SK-N-SH (cell line): Measurements from ENCODE around the gene DRD2. TPM values are rescaled to one million over a fixed set of nuclear protein-coding genes. Genes with fewer than 3 reads are reported as not detected.

Experiments used
- CTCF ChIA-PET: fragments of 300-600, 350-600 bp; formaldehyde crosslinking; extraction: SDS; loops from one replicate; lab custom pipeline; 2021; lab: Yijun Ruan, JAX
- POLR2A ChIA-PET: fragments of 350-600 bp; sonication (Branson Sonifier 250); formaldehyde crosslinking; extraction: SDS; loops from one replicate; lab custom pipeline; 2020; ENCODE audit warnings: antibody characterized with exemption, inconsistent platforms; lab: Yijun Ruan, JAX
- DNase-seq: peaks from one replicate; pipeline ENCODE4 v3.0.0; 2012
- H2AFZ ChIP-seq: fragments of 200-600 bp; sonication (generic); 2 replicates; pipeline ENCODE4 v1.8.1; 2016; ENCODE audit warnings: antibody characterized with exemption, mild to moderate bottlenecking, low read depth
- H3F3A ChIP-seq: fragments of 200-600 bp; sonication (generic); replicated peaks from 2 replicates; pipeline ENCODE3; 2016; ENCODE audit warnings: antibody characterized with exemption, mild to moderate bottlenecking; ENCODE audit not compliant: insufficient read depth
- H3K27ac ChIP-seq, 2 experiments: fragments of 200-500 bp in 1 of 2; fragments of 200-600 bp in 1 of 2; sonication (Bioruptor generic) in 1 of 2; sonication (generic), shearing (Covaris generic) in 1 of 2; 2 replicates each; pipeline versions ENCODE4 v1.5.1 to v1.6.1; 2014 to 2016; ENCODE audit warnings: low read depth in 2 of 2, inconsistent platforms in 1 of 2, low read length in 1 of 2, mild to moderate bottlenecking in 1 of 2, mixed read lengths in 1 of 2
- H3K27me3 ChIP-seq: fragments of 200-600 bp; sonication (generic), shearing (Covaris generic); 2 replicates; pipeline ENCODE4 v1.6.1; 2016; ENCODE audit warnings: mixed run types; ENCODE audit not compliant: insufficient read depth
- H3K36me3 ChIP-seq, 2 experiments: fragments of 200-500 bp in 1 of 2; fragments of 200-600 bp in 1 of 2; sonication (Bioruptor generic) in 1 of 2; sonication (generic) in 1 of 2; replicated peaks in 1 of 2; 2 replicates each; pipeline versions ENCODE3 to v1.5.1; 2014 to 2016; ENCODE audit warnings: low read length in 1 of 2, mild to moderate bottlenecking in 1 of 2; ENCODE audit not compliant: insufficient read depth in 2 of 2, control insufficient read depth in 1 of 2
- H3K4me1 ChIP-seq, 2 experiments: fragments of 200-500 bp in 1 of 2; fragments of 200-600 bp in 1 of 2; sonication (Bioruptor generic) in 1 of 2; sonication (generic), shearing (Covaris generic) in 1 of 2; 2 replicates each; pipeline versions ENCODE4 v1.5.1 to v1.6.1; 2014 to 2016; ENCODE audit warnings: low read depth in 1 of 2, low read length in 1 of 2, mixed run types in 1 of 2; ENCODE audit not compliant: insufficient read depth in 2 of 2, control insufficient read depth in 1 of 2
- H3K4me2 ChIP-seq: fragments of 200-600 bp; sonication (generic), shearing (Covaris generic); 2 replicates; pipeline ENCODE4 v1.6.1; 2017; ENCODE audit warnings: mixed run types
- H3K4me3 ChIP-seq, 2 experiments: fragments of 200-500 bp in 1 of 2; fragments of 200-600 bp in 1 of 2; sonication (Bioruptor generic) in 1 of 2; sonication (generic), shearing (Covaris generic) in 1 of 2; 2 replicates each; pipeline versions ENCODE4 v1.5.1 to v1.8.1; 2014 to 2016; ENCODE audit warnings: low read depth in 2 of 2, inconsistent platforms in 1 of 2, low read length in 1 of 2, mild to moderate bottlenecking in 1 of 2, mixed read lengths in 1 of 2, moderate library complexity in 1 of 2
- H3K79me2 ChIP-seq: fragments of 200-600 bp; sonication (generic); 2 replicates; pipeline ENCODE4 v1.8.1; 2017; ENCODE audit warnings: mild to moderate bottlenecking; ENCODE audit not compliant: insufficient read depth
- H3K9ac ChIP-seq: fragments of 200-600 bp; sonication (generic); 2 replicates; pipeline ENCODE4 v1.6.1; 2017; ENCODE audit warnings: mixed run types
- H3K9me2 ChIP-seq: fragments of 200-600 bp; sonication (generic); 2 replicates; pipeline ENCODE4 v1.6.1; 2017; ENCODE audit warnings: mixed run types
- H3K9me3 ChIP-seq: fragments of 200-600 bp; sonication (generic); 2 replicates; pipeline ENCODE4 v1.6.1; 2017; ENCODE audit warnings: mixed run types, mild to moderate bottlenecking, moderate library complexity
- H4K20me1 ChIP-seq: fragments of 200-600 bp; sonication (generic); 2 replicates; pipeline ENCODE4 v1.6.1; 2017; ENCODE audit warnings: mild to moderate bottlenecking, mixed run types; ENCODE audit not compliant: insufficient read depth
- CHD2 ChIP-seq: fragments of 150-350 bp; IDR thresholded peaks from 2 replicates; pipeline ENCODE4 v1.6.1; 2018; ENCODE audit warnings: low read length; ENCODE audit not compliant: partially characterized antibody
- EP300 ChIP-seq, 2 experiments: IDR thresholded peaks; 2 replicates each; pipeline versions ENCODE4 v1.4.0 to v1.6.1; 2012; ENCODE audit warnings: borderline replicate concordance in 1 of 2, low read depth in 1 of 2, low read length in 1 of 2
- EZH2phosphoT487 ChIP-seq: fragments of 200-600 bp; sonication (generic); IDR thresholded peaks from 2 replicates; pipeline ENCODE4 v1.6.1; 2017; ENCODE audit warnings: low read depth, mixed run types, mild to moderate bottlenecking, antibody characterized with exemption, moderate library complexity, borderline replicate concordance
- FOXJ3 ChIP-seq: sonication (generic); formaldehyde crosslinking; IDR thresholded peaks from 2 replicates; pipeline ENCODE4 v1.5.1; 2020; ENCODE audit warnings: mild to moderate bottlenecking, missing genetic modification reagents
- FOXM1 ChIP-seq: IDR thresholded peaks from 2 replicates; pipeline ENCODE4 v1.4.0; 2012; ENCODE audit warnings: low read depth, mild to moderate bottlenecking
- GABPA ChIP-seq: IDR thresholded peaks from 2 replicates; pipeline ENCODE4 v1.4.0; 2012; ENCODE audit warnings: low read depth, mild to moderate bottlenecking
- JUND ChIP-seq: IDR thresholded peaks from 2 replicates; pipeline ENCODE4 v1.4.0; 2012
- MAX ChIP-seq: IDR thresholded peaks from 2 replicates; pipeline ENCODE4 v1.4.0; 2012; ENCODE audit warnings: low read depth
- NRF1 ChIP-seq: IDR thresholded peaks from 2 replicates; pipeline ENCODE4 v1.6.1; 2012; ENCODE audit warnings: low read depth, mild to moderate bottlenecking, low read length
- PBX3 ChIP-seq: IDR thresholded peaks from 2 replicates; pipeline ENCODE4; 2012
- SIN3A ChIP-seq: IDR thresholded peaks from 2 replicates; pipeline ENCODE4 v1.6.1; 2012; ENCODE audit warnings: low read depth, mild to moderate bottlenecking, low read length, moderate library complexity, borderline replicate concordance
- TEAD4 ChIP-seq: IDR thresholded peaks from 2 replicates; pipeline ENCODE4 v1.4.0; 2012; ENCODE audit warnings: mild to moderate bottlenecking, borderline replicate concordance; ENCODE audit not compliant: insufficient read depth
- WGBS: methylation state at CpG from one replicate; pipeline ENCODE4 v1.1.6; 2017; ENCODE audit warnings: low lambda C conversion rate; 5-methylcytosine and 5-hydroxymethylcytosine counted together
- polyA plus RNA-seq, 3 experiments: library from polyadenylated mRNA; depleted of rRNA; stranded (reverse); fragments of >200 nt; gene quantifications; 2 replicates each; pipeline ENCODE4 v1.2.3, GENCODE V29; 2012
- TF ChIP-seq, protein P1 (sequence below): IDR thresholded peaks from 2 replicates; pipeline ENCODE4 v1.4.0; 2012; ENCODE audit warnings: low read depth, borderline replicate concordance
- TF ChIP-seq, protein P2 (sequence below): IDR thresholded peaks from 2 replicates; pipeline ENCODE4 v1.4.0; 2012; ENCODE audit warnings: low read depth, borderline replicate concordance

The DRD2 gene
- polyA plus RNA-seq, 1 of the 3 experiments (the other 2 are of a cell fraction), result 0.10 TPM

- no peaks in the 10 kb centered on the region for H3K9me2 ChIP-seq
- peaks cover 0 to 30% of the 10 kb centered on the region in 2 experiments; a peak in 1 of 4 replicates for H3K4me1 ChIP-seq
- H2AFZ ChIP-seq, result no peak overlapping the region
- no peak overlapping the region; a peak in 1 of 4 replicates for H3K27ac ChIP-seq
- no peak overlapping the region for H3K4me2 ChIP-seq
- DNase-seq, result no peak
- POLR2A ChIA-PET, result interaction anchor here (0.8 kb wide), 1 partner anchor 86 kb away, joined by 3 read pairs; the partner anchor contains the start of gene TTC12
- H3K36me3 ChIP-seq, result no peaks in the 10 kb centered on the region
- CTCF ChIA-PET, result no interaction called here
- H3K27me3 ChIP-seq, result no peaks in the 10 kb centered on the region
- H3K9ac ChIP-seq, result no peak overlapping the region
- no peaks in the 10 kb centered on the region for H3K79me2 ChIP-seq
- H3K4me3 ChIP-seq, result no peak overlapping the region
- no peaks in the 10 kb centered on the region for H3K9me3 ChIP-seq
- TF ChIP-seq FOXJ3, result no peak
- TF ChIP-seq, protein P1, sequence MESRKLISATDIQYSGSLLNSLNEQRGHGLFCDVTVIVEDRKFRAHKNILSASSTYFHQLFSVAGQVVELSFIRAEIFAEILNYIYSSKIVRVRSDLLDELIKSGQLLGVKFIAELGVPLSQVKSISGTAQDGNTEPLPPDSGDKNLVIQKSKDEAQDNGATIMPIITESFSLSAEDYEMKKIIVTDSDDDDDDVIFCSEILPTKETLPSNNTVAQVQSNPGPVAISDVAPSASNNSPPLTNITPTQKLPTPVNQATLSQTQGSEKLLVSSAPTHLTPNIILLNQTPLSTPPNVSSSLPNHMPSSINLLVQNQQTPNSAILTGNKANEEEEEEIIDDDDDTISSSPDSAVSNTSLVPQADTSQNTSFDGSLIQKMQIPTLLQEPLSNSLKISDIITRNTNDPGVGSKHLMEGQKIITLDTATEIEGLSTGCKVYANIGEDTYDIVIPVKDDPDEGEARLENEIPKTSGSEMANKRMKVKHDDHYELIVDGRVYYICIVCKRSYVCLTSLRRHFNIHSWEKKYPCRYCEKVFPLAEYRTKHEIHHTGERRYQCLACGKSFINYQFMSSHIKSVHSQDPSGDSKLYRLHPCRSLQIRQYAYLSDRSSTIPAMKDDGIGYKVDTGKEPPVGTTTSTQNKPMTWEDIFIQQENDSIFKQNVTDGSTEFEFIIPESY, result no peak
- TF ChIP-seq GABPA, result no peak
- TF ChIP-seq, protein P2, sequence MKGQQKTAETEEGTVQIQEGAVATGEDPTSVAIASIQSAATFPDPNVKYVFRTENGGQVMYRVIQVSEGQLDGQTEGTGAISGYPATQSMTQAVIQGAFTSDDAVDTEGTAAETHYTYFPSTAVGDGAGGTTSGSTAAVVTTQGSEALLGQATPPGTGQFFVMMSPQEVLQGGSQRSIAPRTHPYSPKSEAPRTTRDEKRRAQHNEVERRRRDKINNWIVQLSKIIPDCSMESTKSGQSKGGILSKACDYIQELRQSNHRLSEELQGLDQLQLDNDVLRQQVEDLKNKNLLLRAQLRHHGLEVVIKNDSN, result no peak
- TF ChIP-seq CHD2, result no peak
- TF ChIP-seq MAX, result no peak
- no peaks in the 10 kb centered on the region for H4K20me1 ChIP-seq
- WGBS, result no CpG with 5 or more reads among the region's 5 CpGs
- no peaks in the 10 kb centered on the region for H3F3A ChIP-seq
These were observed 74.5 kb downstream of the DRD2 start for GRCh38 chr11:113400631-113401230.

- ChIA-PET CTCF (no interaction called here), POLR2A (no interaction called here)
- Histone ChIP-seq H3K9me3 (no peaks in the 10 kb centered on the region), H3K27me3 (no peaks in the 10 kb centered on the region), H3K79me2 (no peaks in the 10 kb centered on the region), H3K4me3 (no peak overlapping the region), H3K4me1 (peaks cover 0 to 25% of the 10 kb centered on the region in 2 experiments; a peak in 1 of 4 replicates), H3K4me2 (no peak overlapping the region), H3K27ac (no peak overlapping the region), H4K20me1 (no peaks in the 10 kb centered on the region), H2AFZ (no peak overlapping the region), H3F3A (no peaks in the 10 kb centered on the region), H3K36me3 (no peaks in the 10 kb centered on the region), H3K9me2 (no peaks in the 10 kb centered on the region), H3K9ac (no peak overlapping the region)
- no peak for TF ChIP-seq EZH2phosphoT487
- TF ChIP-seq JUND, result no peak
- TF ChIP-seq NRF1, result no peak
- no peak for TF ChIP-seq SIN3A
- TF ChIP-seq EP300 (IDR thresholded peaks at IDR 0.05; ENCODE audit: borderline replicate concordance in 1 of 2, low read depth in 1 of 2, low read length in 1 of 2), result no peak
- no peak for TF ChIP-seq TEAD4
- TF ChIP-seq FOXM1, result no peak
- no peak for TF ChIP-seq PBX3
- 29% methylated on average over 9 of the region's 24 CpGs for WGBS
- DNase-seq, result no peak
These were observed 76.3 kb downstream of the DRD2 start for GRCh38 chr11:113398669-113399430.
